ENCODE results near the gene LUC7L3. TPM values are rescaled to one million over a fixed set of nuclear protein-coding genes. Genes with fewer than 3 reads are reported as not detected.

Gene LUC7L3
- total RNA-seq, 4 donors from 2014 or later: 80.8 to 114 (median 105) TPM

DNA sequence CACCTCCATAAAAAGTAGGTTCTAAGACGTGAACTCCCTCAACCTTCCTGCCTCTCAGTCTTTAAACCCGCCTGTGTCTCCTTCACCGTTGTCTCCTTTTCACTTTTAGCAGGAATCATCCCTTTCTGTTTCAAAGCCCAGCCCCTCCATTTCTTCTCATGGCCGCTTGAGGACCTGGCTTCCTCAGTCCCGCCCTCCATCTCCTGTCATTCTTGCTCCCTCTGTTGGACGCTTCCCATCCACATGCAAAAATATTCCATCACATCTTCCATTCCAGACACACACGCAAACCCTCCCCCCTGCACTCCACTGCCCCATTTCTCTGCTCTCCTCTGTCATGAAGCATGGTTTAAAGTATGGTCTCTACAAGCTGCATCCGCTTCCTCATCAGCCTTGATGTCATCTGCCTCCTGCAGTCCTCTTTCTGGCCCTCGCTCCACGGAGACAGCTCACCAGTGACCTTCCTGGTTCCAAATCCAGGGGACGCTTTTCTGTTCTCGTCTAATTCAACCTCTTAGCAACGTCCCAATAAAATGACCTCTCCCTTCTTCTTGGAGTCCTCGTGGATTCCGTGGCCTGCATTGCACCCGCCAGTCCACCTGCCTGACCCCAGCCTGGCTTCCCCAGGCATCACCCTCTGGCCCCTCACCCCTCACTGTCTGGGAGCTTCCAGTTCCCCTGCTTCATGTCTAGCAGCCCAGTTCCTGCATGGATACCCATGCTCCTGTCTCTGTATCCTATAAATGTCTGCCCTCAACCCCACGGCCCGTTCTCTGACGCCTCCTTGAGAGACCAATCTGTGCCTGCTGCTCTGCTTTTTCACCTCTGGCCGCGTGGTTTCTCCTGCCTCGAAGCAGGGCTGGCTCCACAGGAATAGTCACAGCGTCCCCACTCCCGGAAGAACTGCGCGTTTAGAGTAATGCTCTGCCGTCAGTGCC is 37.9 kb upstream of the LUC7L3 start:
- H3K36me3 ChIP-seq: no peaks in the 10 kb centered on the region
- 56 to 57% methylated on average over 27 of the region's 27 CpGs for WGBS, 2 donors
- no peak overlapping the region for H3K27ac ChIP-seq
- TF ChIP-seq, protein P1, sequence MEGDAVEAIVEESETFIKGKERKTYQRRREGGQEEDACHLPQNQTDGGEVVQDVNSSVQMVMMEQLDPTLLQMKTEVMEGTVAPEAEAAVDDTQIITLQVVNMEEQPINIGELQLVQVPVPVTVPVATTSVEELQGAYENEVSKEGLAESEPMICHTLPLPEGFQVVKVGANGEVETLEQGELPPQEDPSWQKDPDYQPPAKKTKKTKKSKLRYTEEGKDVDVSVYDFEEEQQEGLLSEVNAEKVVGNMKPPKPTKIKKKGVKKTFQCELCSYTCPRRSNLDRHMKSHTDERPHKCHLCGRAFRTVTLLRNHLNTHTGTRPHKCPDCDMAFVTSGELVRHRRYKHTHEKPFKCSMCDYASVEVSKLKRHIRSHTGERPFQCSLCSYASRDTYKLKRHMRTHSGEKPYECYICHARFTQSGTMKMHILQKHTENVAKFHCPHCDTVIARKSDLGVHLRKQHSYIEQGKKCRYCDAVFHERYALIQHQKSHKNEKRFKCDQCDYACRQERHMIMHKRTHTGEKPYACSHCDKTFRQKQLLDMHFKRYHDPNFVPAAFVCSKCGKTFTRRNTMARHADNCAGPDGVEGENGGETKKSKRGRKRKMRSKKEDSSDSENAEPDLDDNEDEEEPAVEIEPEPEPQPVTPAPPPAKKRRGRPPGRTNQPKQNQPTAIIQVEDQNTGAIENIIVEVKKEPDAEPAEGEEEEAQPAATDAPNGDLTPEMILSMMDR (IDR thresholded peaks at IDR 0.05): peak; percentile 20 to 77 (median 40)
- no peak for TF ChIP-seq EP300 (IDR thresholded peaks at IDR 0.05)
- H3K27me3 ChIP-seq: no peaks in the 10 kb centered on the region
- no peak overlapping the region for H3K4me3 ChIP-seq
- H3K4me1 ChIP-seq: peaks cover 0 to 5% (median 0%) of the 10 kb centered on the region in 4 donors
- H3K9me3 ChIP-seq: no peaks in the 10 kb centered on the region
- peak in 1 of 2 donors; percentile 70 for DNase-seq (ENCODE audit: low spot score in 2 of 2)

DNA sequence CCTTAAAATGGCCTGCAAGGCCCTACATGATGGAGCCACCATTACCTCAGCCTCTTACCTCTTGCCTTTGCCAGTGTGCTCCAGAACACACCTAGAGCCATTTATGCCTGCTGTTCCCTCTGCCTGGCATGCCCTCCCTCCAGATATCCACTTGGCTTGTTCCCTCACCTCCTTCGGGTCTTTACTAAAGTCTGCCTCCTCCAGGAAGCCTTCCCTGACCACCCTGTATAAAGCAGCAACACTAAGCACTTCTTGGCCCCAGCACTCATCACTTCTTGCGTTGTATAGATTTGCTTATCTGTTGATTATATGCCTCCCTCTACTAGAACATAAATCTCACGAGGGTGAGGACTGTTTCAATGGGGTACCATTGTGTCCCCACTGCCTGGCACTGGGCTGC is 37.0 kb upstream of the LUC7L3 start:
- Histone ChIP-seq H3K4me3 (no peak overlapping the region), H3K27me3 (no peaks in the 10 kb centered on the region), H3K4me1 (peaks cover 0 to 5% (median 0%) of the 10 kb centered on the region in 4 donors), H3K27ac (no peak overlapping the region), H3K36me3 (no peaks in the 10 kb centered on the region), H3K9me3 (no peaks in the 10 kb centered on the region)
- WGBS, 2 donors: 80 to 83% methylated on average over 3 of the region's 3 CpGs
- no peak for DNase-seq (ENCODE audit: low spot score in 2 of 2)
- TF ChIP-seq POLR2A (IDR thresholded peaks at IDR 0.05) (no peak), EP300 (IDR thresholded peaks at IDR 0.05) (no peak)
- TF ChIP-seq, protein P1 (IDR thresholded peaks at IDR 0.05): no peak

DNA sequence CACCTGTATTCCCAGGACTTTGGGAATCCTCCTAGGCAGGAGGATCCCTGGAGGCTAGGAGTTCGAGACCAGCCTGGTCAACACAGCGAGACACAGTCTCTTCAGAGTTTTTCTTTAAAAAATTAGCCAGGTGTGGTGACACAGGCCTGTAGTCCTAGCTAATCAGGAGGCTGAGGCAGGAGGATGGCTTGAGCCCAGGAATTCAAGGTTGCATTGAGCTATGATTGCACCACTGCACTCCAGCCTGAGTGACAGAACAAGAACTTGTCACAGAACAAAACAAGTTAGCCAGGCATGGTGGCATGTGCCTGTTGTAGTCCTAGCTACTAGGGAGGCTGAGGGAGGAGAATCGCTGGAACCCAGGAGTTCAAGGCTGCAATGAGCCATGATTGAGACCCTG is 36.5 kb upstream of the LUC7L3 start:
- no peaks in the 10 kb centered on the region for H3K9me3 ChIP-seq
- H3K4me1 ChIP-seq: peaks cover 0 to 5% (median 0%) of the 10 kb centered on the region in 4 donors
- no peaks in the 10 kb centered on the region for H3K27me3 ChIP-seq
- TF ChIP-seq POLR2A (IDR thresholded peaks at IDR 0.05) (no peak), EP300 (IDR thresholded peaks at IDR 0.05) (no peak)
- TF ChIP-seq, protein P1 (IDR thresholded peaks at IDR 0.05): no peak
- H3K4me3 ChIP-seq: no peak overlapping the region
- 84 to 93% methylated on average over 3 of the region's 3 CpGs for WGBS, 2 donors
- H3K27ac ChIP-seq: no peak overlapping the region
- no peak for DNase-seq (ENCODE audit: low spot score in 2 of 2)
- H3K36me3 ChIP-seq: no peaks in the 10 kb centered on the region

DNA sequence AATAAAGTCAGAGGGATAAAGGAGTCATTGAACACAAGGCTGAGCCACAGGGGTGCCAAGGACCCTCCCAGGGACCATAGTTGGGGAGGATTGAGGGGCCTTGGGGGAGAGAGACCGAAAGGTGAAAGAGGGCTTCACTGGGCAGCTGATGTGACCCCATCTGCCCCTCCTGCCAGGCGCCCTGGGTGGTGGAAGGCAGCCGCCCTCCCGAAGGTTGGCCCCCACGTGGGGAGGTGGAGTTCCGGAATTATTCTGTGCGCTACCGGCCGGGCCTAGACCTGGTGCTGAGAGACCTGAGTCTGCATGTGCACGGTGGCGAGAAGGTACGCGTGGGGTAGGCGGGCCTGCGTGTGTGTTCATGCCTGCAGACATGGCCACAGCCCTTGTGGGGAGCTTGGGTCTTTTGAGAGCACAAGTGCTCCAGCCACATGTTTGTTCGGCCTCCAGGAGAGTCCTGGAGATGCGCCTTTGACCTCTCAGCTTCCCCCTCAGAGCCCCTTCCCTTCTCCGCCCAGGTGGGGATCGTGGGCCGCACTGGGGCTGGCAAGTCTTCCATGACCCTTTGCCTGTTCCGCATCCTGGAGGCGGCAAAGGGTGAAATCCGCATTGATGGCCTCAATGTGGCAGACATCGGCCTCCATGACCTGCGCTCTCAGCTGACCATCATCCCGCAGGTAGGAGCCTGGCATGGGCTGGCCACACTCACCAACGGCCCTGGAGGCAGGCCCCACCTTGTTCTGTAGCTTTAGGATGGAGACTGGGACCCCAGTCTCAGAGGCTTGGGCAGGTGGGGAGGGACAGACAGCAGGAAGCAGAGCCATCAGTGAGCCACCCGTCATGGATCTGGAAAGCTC is 35.7 kb upstream of the LUC7L3 start:
- no peak for DNase-seq (ENCODE audit: low spot score in 2 of 2)
- Histone ChIP-seq H3K9me3 (no peaks in the 10 kb centered on the region), H3K4me1 (peaks cover 0 to 5% (median 0%) of the 10 kb centered on the region in 4 donors), H3K36me3 (no peaks in the 10 kb centered on the region), H3K27ac (no peak overlapping the region), H3K4me3 (no peak overlapping the region), H3K27me3 (no peaks in the 10 kb centered on the region)
- TF ChIP-seq POLR2A (IDR thresholded peaks at IDR 0.05) (no peak), EP300 (IDR thresholded peaks at IDR 0.05) (no peak)
- TF ChIP-seq, protein P1 (IDR thresholded peaks at IDR 0.05): no peak
- 89 to 91% methylated on average over 18 to 27 of the region's 28 CpGs for WGBS, 2 donors

DNA sequence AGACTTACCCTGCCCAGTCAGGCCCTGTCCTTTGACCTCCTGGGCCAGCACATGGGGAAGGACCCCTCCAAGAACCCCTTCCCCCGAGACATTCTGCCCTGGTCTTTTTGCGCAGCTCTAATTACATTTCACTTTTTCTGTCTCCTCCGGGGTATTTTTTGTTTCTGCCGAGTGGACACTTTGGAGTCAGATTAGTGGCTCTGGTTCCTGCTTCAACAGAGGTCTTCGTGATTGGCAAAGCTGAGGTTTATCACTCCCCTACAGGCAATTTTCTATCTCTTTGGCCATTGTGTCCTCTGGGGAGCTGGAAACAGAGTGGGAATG is 35.2 kb upstream of the LUC7L3 start:
- WGBS, 2 donors: 75 to 84% methylated on average over 5 of the region's 5 CpGs
- Histone ChIP-seq H3K36me3 (no peaks in the 10 kb centered on the region), H3K4me3 (no peak overlapping the region), H3K4me1 (peaks cover 0 to 8% (median 0%) of the 10 kb centered on the region in 4 donors), H3K9me3 (no peaks in the 10 kb centered on the region), H3K27ac (no peak overlapping the region), H3K27me3 (no peaks in the 10 kb centered on the region)
- no peak for DNase-seq (ENCODE audit: low spot score in 2 of 2)
- TF ChIP-seq EP300 (IDR thresholded peaks at IDR 0.05) (no peak), POLR2A (IDR thresholded peaks at IDR 0.05) (no peak)
- TF ChIP-seq, protein P1 (IDR thresholded peaks at IDR 0.05): no peak
